K562 (cell line): ENCODE data around the gene CLNK. TPM values are rescaled to one million over a fixed set of nuclear protein-coding genes. Genes with fewer than 3 reads are reported as not detected.

Experiments
- ATF2 ChIP-seq: sonication (generic); formaldehyde crosslinking; IDR thresholded peaks from 2 replicates; pipeline ENCODE4 v1.8.1; 2022; ENCODE audit warnings: missing genetic modification reagents
- CBFA2T3 ChIP-seq: fragments of 450-650 bp; IDR thresholded peaks from 2 replicates; pipeline ENCODE4 v1.6.1; 2017
- CREBBP ChIP-seq: IDR thresholded peaks from one replicate; pipeline ENCODE4 v1.6.1; 2012; ENCODE audit warnings: low read depth, mild to moderate bottlenecking, control low read depth, inconsistent platforms, low read length
- CTBP1 ChIP-seq: fragments of 450-650 bp; IDR thresholded peaks from 2 replicates; pipeline ENCODE4 v1.6.1; 2016; ENCODE audit warnings: borderline replicate concordance
- DDX20 ChIP-seq: fragments of 450-650 bp; IDR thresholded peaks from 2 replicates; pipeline ENCODE4 v1.6.1; 2016; ENCODE audit warnings: missing genetic modification characterization, low read depth, mild to moderate bottlenecking, missing compliant biosample characterization, moderate library complexity
- E2F5 ChIP-seq: sonication (generic); formaldehyde crosslinking; IDR thresholded peaks from 2 replicates; pipeline ENCODE4 v1.8.0; 2022; ENCODE audit warnings: mild to moderate bottlenecking, missing genetic modification reagents
- ELF2 ChIP-seq: fragments of 250-450 bp; sonication (Bioruptor Pico); IDR thresholded peaks from 2 replicates; pipeline ENCODE4 v1.5.0; 2021; ENCODE audit warnings: mild to moderate bottlenecking
- ETV6 ChIP-seq, 3 experiments: fragments of 150-350 bp in 1 of 3; sonication (generic) in 1 of 3; formaldehyde crosslinking in 1 of 3; IDR thresholded peaks; 2 replicates each; pipeline versions ENCODE4 v1.6.1 to v1.8.0; 2014 to 2022; ENCODE audit warnings: borderline replicate concordance in 2 of 3, low read depth in 2 of 3, antibody characterized with exemption in 1 of 3, low read length in 1 of 3, mild to moderate bottlenecking in 1 of 3, missing genetic modification reagents in 1 of 3
- FOXP1 ChIP-seq: sonication (generic); formaldehyde crosslinking; IDR thresholded peaks from 2 replicates; pipeline ENCODE4 v1.8.0; 2022; ENCODE audit warnings: mild to moderate bottlenecking, missing genetic modification reagents
- FOXP4 ChIP-seq: sonication (generic); formaldehyde crosslinking; IDR thresholded peaks from 2 replicates; pipeline ENCODE4 v1.8.0; 2022; ENCODE audit warnings: mild to moderate bottlenecking, missing genetic modification reagents, borderline replicate concordance
- GATAD2A ChIP-seq: fragments of 450-650 bp; IDR thresholded peaks from 2 replicates; pipeline ENCODE4 v1.6.1; 2017
- GTF2E2 ChIP-seq: fragments of 200-800 bp; sonication (Bioruptor generic); IDR thresholded peaks from 2 replicates; pipeline ENCODE4 v1.6.1; 2016; ENCODE audit warnings: missing genetic modification characterization, missing compliant biosample characterization
- HNRNPLL ChIP-seq: fragments of 200-400 bp; formaldehyde crosslinking; IDR thresholded peaks from 2 replicates; pipeline ENCODE4 v1.6.1; 2017; ENCODE audit warnings: low read length, low read depth, mild to moderate bottlenecking; ENCODE audit not compliant: poor library complexity, severe bottlenecking
- MYC ChIP-seq, 2 experiments: fragments of 250-450 bp in 1 of 2; sonication (Bioruptor Pico) in 1 of 2; IDR thresholded peaks; 2 replicates each; pipeline versions ENCODE4 v1.5.1 to v1.6.1; 2012 to 2021; ENCODE audit warnings: low read depth in 2 of 2, borderline replicate concordance in 1 of 2, improper control_type of control experiment in 1 of 2, low read length in 1 of 2, mild to moderate bottlenecking in 1 of 2, moderate library complexity in 1 of 2
- RB1 ChIP-seq: fragments of 450-650 bp; IDR thresholded peaks from 2 replicates; pipeline ENCODE4 v1.6.1; 2017; ENCODE audit warnings: low read depth, mild to moderate bottlenecking
- SIN3B ChIP-seq: fragments of 450-650 bp; IDR thresholded peaks from 2 replicates; pipeline ENCODE4 v1.6.1; 2017; ENCODE audit warnings: low read depth, mild to moderate bottlenecking, moderate library complexity
- ZBTB43 ChIP-seq: sonication (generic); formaldehyde crosslinking; IDR thresholded peaks from 2 replicates; pipeline ENCODE4 v1.8.0; 2023; ENCODE audit warnings: mild to moderate bottlenecking, missing genetic modification reagents
- ZNF121 ChIP-seq: sonication (generic); formaldehyde crosslinking; conservative IDR thresholded peaks from 2 replicates; pipeline ENCODE4 v1.8.0; 2022; ENCODE audit warnings: missing genetic modification reagents
- ZNF511 ChIP-seq: sonication (generic); formaldehyde crosslinking; IDR thresholded peaks from 2 replicates; pipeline ENCODE4 v1.8.0; 2022; ENCODE audit warnings: mild to moderate bottlenecking, missing genetic modification reagents
- ZNF583 ChIP-seq: fragments of 250-450 bp; sonication (Bioruptor Pico); IDR thresholded peaks from 2 replicates; pipeline ENCODE4 v1.4.0; 2020
- ZNF707 ChIP-seq: fragments of 250-450 bp; sonication (Bioruptor Pico); conservative IDR thresholded peaks from 2 replicates; pipeline ENCODE4 v1.8.0; 2022; ENCODE audit warnings: inconsistent platforms, mild to moderate bottlenecking, moderate library complexity
- polyA plus RNA-seq, 8 experiments: library from polyadenylated mRNA; depleted of rRNA in 4 of 8; stranded (reverse) in 5 of 8; unstranded in 3 of 8; fragments of >200 nt; fragmentation: Nextera tagmentation in 2 of 8; fragmentation: Illumina TruSeq in 1 of 8; extraction: Ambion mirVana in 2 of 8; extraction: Trizol in 1 of 8; gene quantifications; 2 replicates each; pipeline versions ENCODE4 v1.2.1 to v1.2.3, GENCODE V29; 2011 to 2014; ENCODE audit warnings: inconsistent platforms in 1 of 8, missing spikeins in 1 of 8
- total RNA-seq, 7 experiments: library from RNA; depleted of rRNA in 6 of 7; stranded (reverse); fragments of >200 nt in 6 of 7; fragmentation: Illumina TruSeq in 2 of 7; extraction: Trizol in 2 of 7; gene quantifications; 2 replicates each; pipeline versions ENCODE4 v1.2.1 to v1.2.3, GENCODE V29; 2011 to 2021; ENCODE audit warnings: low replicate concordance in 1 of 7

Gene CLNK
- total and polyA plus RNA-seq, 9 of the 15 experiments (the other 6 are each of a cell fraction or from before 2014, with no cell fraction given): not detected

- 0 out of 2 replicates have a peak, but pooled peaks have one; percentile 51 for TF ChIP-seq ATF2 (CRISPR knock-in tag)
- TF ChIP-seq GTF2E2 (tag): no peak
- TF ChIP-seq FOXP1: peak; percentile 95; the same call in 1 of the 2 replicates
- no peak for TF ChIP-seq ETV6 (IDR thresholded peaks at IDR 0.05; ENCODE audit: borderline replicate concordance in 1 of 2, low read depth in 2 of 2, low read length in 1 of 2)
- TF ChIP-seq ETV6 (CRISPR knock-in tag; IDR thresholded peaks at IDR 0.05; ENCODE audit: borderline replicate concordance): peak; percentile 96; the same call in 1 of the 2 replicates
- no peak for TF ChIP-seq SIN3B
- no peak for TF ChIP-seq CREBBP
- TF ChIP-seq ZNF583 (CRISPR knock-in tag): 0 out of 2 replicates have a peak, but pooled peaks have one; percentile 16
- peak; percentile 61 for TF ChIP-seq MYC (IDR thresholded peaks at IDR 0.05; ENCODE audit: low read depth, low read length)
- TF ChIP-seq MYC (CRISPR knock-in tag; IDR thresholded peaks at IDR 0.05; ENCODE audit: borderline replicate concordance, low read depth): no peak
- TF ChIP-seq E2F5 (CRISPR knock-in tag): peak; percentile 92; the same call in 1 of the 2 replicates
- peak; percentile 98 for TF ChIP-seq ZNF511 (CRISPR knock-in tag)
- no peak for TF ChIP-seq GATAD2A
- TF ChIP-seq FOXP4 (CRISPR knock-in tag): peak; percentile 98
- peak; percentile 82; the same call in 1 of the 2 replicates for TF ChIP-seq RB1
- 0 out of 2 replicates have a peak, but pooled peaks have one; percentile 5 for TF ChIP-seq ZNF707 (CRISPR knock-in tag)
- no peak for TF ChIP-seq CBFA2T3
- peak; percentile 27 for TF ChIP-seq HNRNPLL
- no peak for TF ChIP-seq DDX20 (tag)
- no peak for TF ChIP-seq ELF2 (CRISPR knock-in tag)
- TF ChIP-seq ZNF121: no peak; the same call in 1 of the 2 replicates
- 0 out of 2 replicates have a peak, but pooled peaks have one; percentile 61 for TF ChIP-seq ZBTB43 (CRISPR knock-in tag)
- TF ChIP-seq CTBP1: peak; percentile 84
These were observed 223.3 kb downstream of the CLNK start (continued) for GRCh38 chr4:10461091-10461849.
